Kidney (tissue), 14 donors: ENCODE data around the gene TIMM10. TPM values are rescaled to one million over a fixed set of nuclear protein-coding genes. Genes with fewer than 3 reads are reported as not detected.

Experiments
- DNase-seq, 5 donors: peaks; one replicate each; pipeline ENCODE4 v3.0.0-alpha.2; 2013 to 2020
- FAIRE-seq: peaks from 2 replicates; lab custom pipeline; 2012; peaks lifted over from hg19 to GRCh38; lab: Jason Lieb, UNC
- H3K27ac ChIP-seq, 2 donors: one replicate each; pipeline ENCODE4 v1.7.0; 2013; ENCODE audit warnings: low read depth in 2 of 2, low read length in 2 of 2, inconsistent platforms in 1 of 2
- H3K27me3 ChIP-seq: one replicate; pipeline ENCODE4 v1.7.1; 2013; ENCODE audit warnings: low read length, inconsistent platforms; ENCODE audit not compliant: control insufficient read depth, insufficient read depth
- H3K36me3 ChIP-seq, 3 donors: one replicate each; pipeline versions ENCODE4 v1.7.0 to v1.7.1; 2013; ENCODE audit warnings: low read length in 3 of 3, control low read depth in 1 of 3, inconsistent platforms in 1 of 3; ENCODE audit not compliant: insufficient read depth in 3 of 3, control insufficient read depth in 2 of 3
- H3K4me1 ChIP-seq, 3 donors: one replicate each; pipeline versions ENCODE4 v1.7.0 to v1.7.1; 2013; ENCODE audit warnings: low read length in 3 of 3, inconsistent platforms in 1 of 3, low read depth in 1 of 3; ENCODE audit not compliant: control insufficient read depth in 2 of 3, insufficient read depth in 2 of 3
- H3K4me3 ChIP-seq, 3 donors: one replicate each; pipeline versions ENCODE4 v1.7.0 to v1.8.1; 2013; ENCODE audit warnings: low read length in 3 of 3, control low read depth in 1 of 3, inconsistent platforms in 1 of 3
- H3K9ac ChIP-seq, 3 donors: one replicate each; pipeline versions ENCODE4 v1.7.0 to v1.7.1; 2013; ENCODE audit warnings: low read length in 3 of 3, control low read depth in 1 of 3, inconsistent platforms in 1 of 3
- H3K9me3 ChIP-seq, 3 donors: one replicate each; pipeline versions ENCODE4 v1.7.0 to v1.7.1; 2013; ENCODE audit warnings: low read length in 3 of 3, control low read depth in 1 of 3, inconsistent platforms in 1 of 3; ENCODE audit not compliant: control insufficient read depth in 2 of 3, insufficient read depth in 1 of 3
- intact Hi-C: fragments of 100-400 bp; cut with DNase I; formaldehyde crosslinking; loops from one replicate; pipeline ENCODE4 v1.11.1; 2022
- polyA plus RNA-seq: library from polyadenylated mRNA; stranded (reverse); fragments of 350-450 nt; fragmentation: Illumina TruSeq; extraction: RNeasy Lipid Tissue Mini Kit (QIAGEN cat#74804); gene quantifications from one replicate; pipeline ENCODE4 v1.2.3, GENCODE V29; 2014; ENCODE audit warnings: low read depth, low replicate concordance; ENCODE audit not compliant: insufficient read depth
- total RNA-seq: library from RNA; stranded (reverse); fragmentation: NEBNext Ultra II Directional; extraction: Animal tissue kit (Norgen Biotek cat#: 25700); gene quantifications from one replicate; pipeline ENCODE4 v1.2.1, GENCODE V29; 2021
- TF ChIP-seq, protein P1 (sequence below): IDR thresholded peaks from 3 replicates; pipeline ENCODE4 v1.5.1; 2012; ENCODE audit warnings: mild to moderate bottlenecking, moderate library complexity, borderline replicate concordance; ENCODE audit not compliant: insufficient read depth; ENCODE audit errors: extremely low read depth
- donor health status: control.
- donor health status: control.
- donor health status: control.
- donor health status: control.
- donor health status: control.
- donor health status: DM: yes; HTN: yes; CAD: no.
- donor health status: Normal renal cell carcinoma (clear cell type).

TIMM10 gene
- total and polyA plus RNA-seq, 2 donors from 2014 or later = 38.6 to 174 TPM

GRCh38 chr11:57513452-57513795, 17.1 kb downstream of the TIMM10 start:
- no peak overlapping the region for H3K4me3 ChIP-seq
- no peaks in the 10 kb centered on the region for H3K36me3 ChIP-seq
- no peaks in the 10 kb centered on the region for H3K9me3 ChIP-seq
- H3K27ac ChIP-seq = no peak overlapping the region
- DNase-seq (no peak), FAIRE-seq (no peak)
- TF ChIP-seq, protein P1, sequence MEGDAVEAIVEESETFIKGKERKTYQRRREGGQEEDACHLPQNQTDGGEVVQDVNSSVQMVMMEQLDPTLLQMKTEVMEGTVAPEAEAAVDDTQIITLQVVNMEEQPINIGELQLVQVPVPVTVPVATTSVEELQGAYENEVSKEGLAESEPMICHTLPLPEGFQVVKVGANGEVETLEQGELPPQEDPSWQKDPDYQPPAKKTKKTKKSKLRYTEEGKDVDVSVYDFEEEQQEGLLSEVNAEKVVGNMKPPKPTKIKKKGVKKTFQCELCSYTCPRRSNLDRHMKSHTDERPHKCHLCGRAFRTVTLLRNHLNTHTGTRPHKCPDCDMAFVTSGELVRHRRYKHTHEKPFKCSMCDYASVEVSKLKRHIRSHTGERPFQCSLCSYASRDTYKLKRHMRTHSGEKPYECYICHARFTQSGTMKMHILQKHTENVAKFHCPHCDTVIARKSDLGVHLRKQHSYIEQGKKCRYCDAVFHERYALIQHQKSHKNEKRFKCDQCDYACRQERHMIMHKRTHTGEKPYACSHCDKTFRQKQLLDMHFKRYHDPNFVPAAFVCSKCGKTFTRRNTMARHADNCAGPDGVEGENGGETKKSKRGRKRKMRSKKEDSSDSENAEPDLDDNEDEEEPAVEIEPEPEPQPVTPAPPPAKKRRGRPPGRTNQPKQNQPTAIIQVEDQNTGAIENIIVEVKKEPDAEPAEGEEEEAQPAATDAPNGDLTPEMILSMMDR = no peak
- intact Hi-C loops = no loop called here
- H3K4me1 ChIP-seq = peaks cover 0 to 9% (median 0%) of the 10 kb centered on the region in 3 donors
- H3K27me3 ChIP-seq = peaks cover 4% of the 10 kb centered on the region
- no peak overlapping the region for H3K9ac ChIP-seq

GRCh38 chr11:57512646-57513451, 17.7 kb downstream of the TIMM10 start:
- Histone ChIP-seq H3K9me3 (no peaks in the 10 kb centered on the region), H3K4me1 (peaks cover 0 to 9% (median 0%) of the 10 kb centered on the region in 3 donors), H3K36me3 (no peaks in the 10 kb centered on the region), H3K27me3 (peaks cover 4% of the 10 kb centered on the region), H3K4me3 (no peak overlapping the region), H3K9ac (no peak overlapping the region), H3K27ac (no peak overlapping the region)
- intact Hi-C loops = no loop called here
- no peak for FAIRE-seq
- TF ChIP-seq, protein P1 = no peak
- no peak for DNase-seq

GRCh38 chr11:57511741-57512430, 18.7 kb downstream of the TIMM10 start:
- intact Hi-C loops = no loop called here
- Histone ChIP-seq H3K27ac (no peak overlapping the region), H3K4me1 (peaks cover 0 to 9% (median 0%) of the 10 kb centered on the region in 3 donors), H3K9ac (no peak overlapping the region), H3K4me3 (no peak overlapping the region), H3K36me3 (no peaks in the 10 kb centered on the region), H3K27me3 (peaks cover 4% of the 10 kb centered on the region), H3K9me3 (no peaks in the 10 kb centered on the region)
- DNase-seq (no peak), FAIRE-seq (no peak)
- TF ChIP-seq, protein P1 = no peak
